T-helper 2 cell treated with Interferon-gamma antibody and Interleukin-4, amounts not matched to agents 5 μg/mL and 100 μg/mL, for 36 hours (primary cell): ENCODE measurements around the gene MS4A6E.
"Not testable (repeated sequence)": the region's sequence is repeated elsewhere in the genome, so short reads cannot be mapped to it uniquely, and the experiment has no call there.

ENCODE experiments used
- DNase-seq: peaks from one replicate; pipeline ENCODE4 v3.0.0; 2021; ENCODE audit warnings: low spot score
- H3K27ac Mint-ChIP-seq: one replicate; pipeline ENCODE4 v1.8.0; 2021; ENCODE audit warnings: mild to moderate bottlenecking, mixed read lengths
- H3K27me3 Mint-ChIP-seq: one replicate; pipeline ENCODE4 v1.8.0; 2021; ENCODE audit warnings: low read depth, mixed read lengths
- H3K36me3 Mint-ChIP-seq: one replicate; pipeline ENCODE4 v1.8.0; 2021; ENCODE audit warnings: low read depth, mixed read lengths
- H3K4me1 Mint-ChIP-seq: one replicate; pipeline ENCODE4 v1.8.0; 2021; ENCODE audit warnings: low read depth, mixed read lengths
- H3K4me3 Mint-ChIP-seq: one replicate; pipeline ENCODE4 v1.8.0; 2022; ENCODE audit warnings: mild to moderate bottlenecking, moderate library complexity, mixed read lengths
- H3K9me3 Mint-ChIP-seq: one replicate; pipeline ENCODE4 v1.8.0; 2021; ENCODE audit warnings: mixed read lengths

The MS4A6E gene

GRCh38 chr11:60326955-60327354 is at the start of gene MS4A6E:
MS4A6E (plus strand) TSS chr11:60327255; CDS start chr11:60334896, 7,641 bp downstream.
- no peak within 1 kb of the TSS for H3K27ac Mint-ChIP-seq
- peaks cover 2% of the 10 kb centered on the region for H3K27me3 Mint-ChIP-seq
- no peak for DNase-seq
- H3K36me3 Mint-ChIP-seq = no peaks in the 10 kb centered on the region
- H3K9me3 Mint-ChIP-seq = peaks cover 17% of the 10 kb centered on the region
- no peak within 1 kb of the TSS for H3K4me3 Mint-ChIP-seq
- no peaks in the 10 kb centered on the region for H3K4me1 Mint-ChIP-seq

GRCh38 chr11:60280412-60280811 is 46.6 kb upstream of the MS4A6E start, which contains the start of gene MS4A4A:
MS4A4A (plus strand) TSS chr11:60280666; CDS start chr11:60280676, 10 bp downstream.
- Mint-ChIP-seq H3K4me3 (no peak within 1 kb of the TSS), H3K9me3 (no peaks in the 10 kb centered on the region), H3K36me3 (no peaks in the 10 kb centered on the region), H3K4me1 (no peaks in the 10 kb centered on the region), H3K27me3 (peaks cover 2% of the 10 kb centered on the region), H3K27ac (no peak within 1 kb of the TSS)
- DNase-seq = no peak

GRCh38 chr11:60281485-60281884 is 45.6 kb upstream of the MS4A6E start:
- Mint-ChIP-seq H3K36me3 (no peaks in the 10 kb centered on the region), H3K27ac (no peak overlapping the region), H3K9me3 (no peaks in the 10 kb centered on the region), H3K27me3 (peaks cover 2% of the 10 kb centered on the region), H3K4me3 (no peak overlapping the region), H3K4me1 (no peaks in the 10 kb centered on the region)
- DNase-seq = no peak

- H3K36me3 Mint-ChIP-seq = no peaks in the 10 kb centered on the region
- H3K27me3 Mint-ChIP-seq = peaks cover 2% of the 10 kb centered on the region
- H3K9me3 Mint-ChIP-seq = no peaks in the 10 kb centered on the region
- no peak for DNase-seq
- H3K27ac Mint-ChIP-seq = no peak overlapping the region
- H3K4me1 Mint-ChIP-seq = no peaks in the 10 kb centered on the region
- H3K4me3 Mint-ChIP-seq = no peak overlapping the region
Observed at GRCh38 chr11:60282286-60282685, 44.8 kb upstream of the MS4A6E start.

- DNase-seq, H3K9me3 Mint-ChIP-seq, H3K4me1 Mint-ChIP-seq, H3K36me3 Mint-ChIP-seq, H3K27ac Mint-ChIP-seq, H3K4me3 Mint-ChIP-seq, H3K27me3 Mint-ChIP-seq: not testable (repeated sequence)
Observed at GRCh38 chr11:60285411-60286126, 41.5 kb upstream of the MS4A6E start.

GRCh38 chr11:60288531-60288930 is 38.5 kb upstream of the MS4A6E start:
- Mint-ChIP-seq H3K4me3 (no peak overlapping the region), H3K36me3 (no peaks in the 10 kb centered on the region), H3K9me3 (no peaks in the 10 kb centered on the region), H3K4me1 (no peaks in the 10 kb centered on the region), H3K27ac (no peak overlapping the region), H3K27me3 (no peaks in the 10 kb centered on the region)
- DNase-seq = no peak

GRCh38 chr11:60292145-60292544 is 34.9 kb upstream of the MS4A6E start:
- Mint-ChIP-seq H3K4me1 (no peaks in the 10 kb centered on the region), H3K27ac (no peak overlapping the region), H3K27me3 (peaks cover 2% of the 10 kb centered on the region), H3K9me3 (no peaks in the 10 kb centered on the region), H3K36me3 (no peaks in the 10 kb centered on the region), H3K4me3 (no peak overlapping the region)
- no peak for DNase-seq

- Mint-ChIP-seq H3K27ac (no peak overlapping the region), H3K4me1 (no peaks in the 10 kb centered on the region), H3K4me3 (no peak overlapping the region), H3K36me3 (no peaks in the 10 kb centered on the region), H3K27me3 (peaks cover 7% of the 10 kb centered on the region), H3K9me3 (no peaks in the 10 kb centered on the region)
- DNase-seq = no peak
Observed at GRCh38 chr11:60301178-60301577, 25.9 kb upstream of the MS4A6E start.

- H3K27ac Mint-ChIP-seq, H3K4me3 Mint-ChIP-seq, H3K9me3 Mint-ChIP-seq, DNase-seq, H3K27me3 Mint-ChIP-seq, H3K4me1 Mint-ChIP-seq, H3K36me3 Mint-ChIP-seq: not testable (repeated sequence)
Observed at GRCh38 chr11:60301884-60302283, 25.2 kb upstream of the MS4A6E start.

- Mint-ChIP-seq H3K4me3 (no peak overlapping the region), H3K27ac (no peak overlapping the region), H3K4me1 (no peaks in the 10 kb centered on the region), H3K9me3 (no peaks in the 10 kb centered on the region), H3K36me3 (no peaks in the 10 kb centered on the region), H3K27me3 (peaks cover 7% of the 10 kb centered on the region)
- DNase-seq = no peak
Observed at GRCh38 chr11:60303661-60304060, 23.4 kb upstream of the MS4A6E start.

- Mint-ChIP-seq H3K4me1 (no peaks in the 10 kb centered on the region), H3K4me3 (no peak overlapping the region), H3K27ac (no peak overlapping the region), H3K36me3 (no peaks in the 10 kb centered on the region), H3K27me3 (peaks cover 7% of the 10 kb centered on the region), H3K9me3 (no peaks in the 10 kb centered on the region)
- DNase-seq = no peak
Observed at GRCh38 chr11:60305906-60306619, 21.0 kb upstream of the MS4A6E start.

- Mint-ChIP-seq H3K9me3 (no peaks in the 10 kb centered on the region), H3K36me3 (no peaks in the 10 kb centered on the region), H3K27ac (no peak overlapping the region), H3K27me3 (peaks cover 7% of the 10 kb centered on the region), H3K4me3 (no peak overlapping the region), H3K4me1 (no peaks in the 10 kb centered on the region)
- DNase-seq = peak; percentile 14
Observed at GRCh38 chr11:60307507-60308195, 19.4 kb upstream of the MS4A6E start.

GRCh38 chr11:60310407-60310998 is 16.6 kb upstream of the MS4A6E start:
- Mint-ChIP-seq H3K27ac (no peak overlapping the region), H3K36me3 (no peaks in the 10 kb centered on the region), H3K9me3 (no peaks in the 10 kb centered on the region)

More at GRCh38 chr11:60310407-60310998, 16.6 kb upstream of the MS4A6E start:
- no peak overlapping the region for H3K4me3 Mint-ChIP-seq
- no peak for DNase-seq
- H3K27me3 Mint-ChIP-seq = no peaks in the 10 kb centered on the region
- H3K4me1 Mint-ChIP-seq = no peaks in the 10 kb centered on the region
